AG04450 (cell line): ENCODE results near the gene ATP6V0D1. TPM values are rescaled to one million over a fixed set of nuclear protein-coding genes. Genes with fewer than 3 reads are reported as not detected.

Experiments
- CTCF ChIA-PET: fragments of 300-600, 350-600 bp; formaldehyde crosslinking; extraction: SDS; loops from one replicate; lab custom pipeline; 2022; ENCODE audit warnings: antibody characterized with exemption, inconsistent platforms; lab: Charles Lee
- POLR2A ChIA-PET: fragments of 350-600 bp; formaldehyde crosslinking; extraction: SDS; loops from one replicate; lab custom pipeline; 2021; ENCODE audit warnings: antibody characterized with exemption, inconsistent platforms; lab: Yijun Ruan, JAX
- DNase-seq: peaks from one replicate; pipeline ENCODE4 v3.0.0-alpha.2; 2011; ENCODE audit warnings: low read depth, low spot score
- H3K27ac ChIP-seq: one replicate; pipeline ENCODE4 v1.5.1; 2012; ENCODE audit warnings: low read depth, low read length, control low read depth
- H3K27me3 ChIP-seq: one replicate; pipeline ENCODE4 v1.6.0; 2012; ENCODE audit warnings: low read length; ENCODE audit not compliant: control insufficient read depth, insufficient read depth
- H3K4me3 ChIP-seq: 2 replicates; pipeline ENCODE4 v1.5.1; 2011; ENCODE audit warnings: mild to moderate bottlenecking, low read depth, low read length, control low read depth
- H3K9me3 ChIP-seq: 2 replicates; pipeline ENCODE4 v1.5.1; 2012; ENCODE audit warnings: low read length; ENCODE audit not compliant: control insufficient read depth, insufficient read depth
- polyA plus RNA-seq: library from polyadenylated mRNA; depleted of rRNA; stranded (reverse); fragments of >200 nt; gene quantifications from 2 replicates; pipeline ENCODE4 v1.2.3, GENCODE V29; 2011
- TF ChIP-seq, protein P1 (sequence below): IDR thresholded peaks from 2 replicates; pipeline ENCODE4 v1.5.1; 2011; ENCODE audit warnings: low read depth, low read length, control low read depth, inconsistent platforms

Gene ATP6V0D1
- polyA plus RNA-seq, 1 experiment = 101 TPM

DNA sequence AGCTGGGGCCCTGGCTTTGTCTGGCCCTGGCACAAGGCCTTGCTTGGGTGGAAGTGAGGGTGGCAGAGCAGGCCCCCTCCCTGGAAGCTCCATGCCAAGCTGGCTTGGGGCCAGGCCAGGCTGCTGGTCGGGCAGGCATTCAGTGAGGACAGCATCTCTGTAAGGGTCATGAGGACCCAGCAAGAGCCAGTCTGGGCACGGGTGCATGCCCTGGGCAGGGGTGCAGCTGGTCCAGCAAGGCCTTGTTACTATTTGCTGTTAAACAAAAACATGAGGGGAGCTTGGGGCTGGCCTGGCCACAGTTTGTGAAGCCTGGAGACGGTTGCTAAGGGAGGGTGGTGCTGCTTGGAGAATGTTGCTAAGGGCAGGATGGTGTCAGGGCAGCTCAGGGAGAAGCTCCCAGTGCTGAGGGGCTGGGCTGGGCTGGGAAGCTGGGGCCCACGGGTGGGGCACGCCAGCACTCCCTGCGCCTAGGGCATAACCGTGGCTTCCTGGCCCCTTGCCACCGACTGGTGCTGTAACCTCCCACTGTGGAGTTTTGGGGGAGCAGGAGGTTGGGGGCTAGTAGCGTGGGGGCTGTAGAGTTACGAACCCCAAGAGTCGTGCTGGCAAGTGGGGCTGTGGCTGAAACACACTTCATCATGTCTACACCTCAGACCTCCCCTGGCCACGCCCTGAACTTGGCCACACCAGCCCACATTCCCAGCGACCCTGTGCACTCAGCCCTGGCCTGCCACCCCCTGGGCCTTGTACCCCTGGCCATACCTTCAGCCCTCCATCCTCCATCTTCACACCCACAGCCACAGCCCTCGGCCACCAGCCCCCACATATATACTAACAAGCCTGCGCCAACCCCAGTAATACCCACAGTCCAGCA, 89.3 kb downstream of the ATP6V0D1 start:
- Histone ChIP-seq H3K27me3 (peaks cover 18% of the 10 kb centered on the region), H3K27ac (no peak overlapping the region), H3K4me3 (no peak overlapping the region), H3K9me3 (peaks cover 5% of the 10 kb centered on the region; the same call in 1 of the 2 replicates)
- TF ChIP-seq, protein P1, sequence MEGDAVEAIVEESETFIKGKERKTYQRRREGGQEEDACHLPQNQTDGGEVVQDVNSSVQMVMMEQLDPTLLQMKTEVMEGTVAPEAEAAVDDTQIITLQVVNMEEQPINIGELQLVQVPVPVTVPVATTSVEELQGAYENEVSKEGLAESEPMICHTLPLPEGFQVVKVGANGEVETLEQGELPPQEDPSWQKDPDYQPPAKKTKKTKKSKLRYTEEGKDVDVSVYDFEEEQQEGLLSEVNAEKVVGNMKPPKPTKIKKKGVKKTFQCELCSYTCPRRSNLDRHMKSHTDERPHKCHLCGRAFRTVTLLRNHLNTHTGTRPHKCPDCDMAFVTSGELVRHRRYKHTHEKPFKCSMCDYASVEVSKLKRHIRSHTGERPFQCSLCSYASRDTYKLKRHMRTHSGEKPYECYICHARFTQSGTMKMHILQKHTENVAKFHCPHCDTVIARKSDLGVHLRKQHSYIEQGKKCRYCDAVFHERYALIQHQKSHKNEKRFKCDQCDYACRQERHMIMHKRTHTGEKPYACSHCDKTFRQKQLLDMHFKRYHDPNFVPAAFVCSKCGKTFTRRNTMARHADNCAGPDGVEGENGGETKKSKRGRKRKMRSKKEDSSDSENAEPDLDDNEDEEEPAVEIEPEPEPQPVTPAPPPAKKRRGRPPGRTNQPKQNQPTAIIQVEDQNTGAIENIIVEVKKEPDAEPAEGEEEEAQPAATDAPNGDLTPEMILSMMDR = no peak
- ChIA-PET POLR2A (interaction anchor here (0.7 kb wide), 1 partner anchor 72 kb away, joined by 3 read pairs; no protein-coding TSS in a partner anchor), CTCF (interaction anchor here (0.6 kb wide), 3 partner anchors 46 to 159 kb away, joined by 3 to 5 read pairs (median 3); no protein-coding TSS in a partner anchor)
- no peak for DNase-seq

DNA sequence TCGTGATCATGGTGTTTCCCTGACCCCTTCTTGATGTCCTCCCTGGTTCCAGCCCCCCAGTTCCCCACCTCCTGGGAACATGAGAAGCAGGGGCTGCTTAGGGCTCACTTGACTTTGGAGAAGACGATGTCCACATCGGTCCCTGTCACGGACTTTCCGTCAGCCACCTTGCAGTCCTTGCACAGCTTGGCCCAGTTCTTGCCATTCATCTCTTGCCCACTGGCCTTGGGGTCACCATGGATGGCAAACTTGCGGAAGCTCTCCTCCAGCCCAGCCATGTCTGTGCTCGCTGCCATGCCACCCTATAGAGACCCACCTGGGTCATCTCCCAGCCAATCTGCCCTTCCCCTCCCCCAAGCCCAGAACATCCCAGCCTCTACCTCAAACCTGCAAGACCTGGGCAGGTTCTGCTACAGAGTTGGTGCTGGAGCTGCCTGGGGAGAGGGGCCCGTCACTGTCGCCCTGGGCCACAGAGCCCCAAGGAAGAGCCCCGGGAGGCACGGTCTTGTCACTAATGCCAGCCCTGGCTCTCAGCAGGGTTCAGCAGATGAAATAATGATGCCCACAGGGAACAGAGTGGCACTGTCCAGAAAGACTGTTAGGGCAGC, 90.0 kb downstream of the ATP6V0D1 start:
- TF ChIP-seq, protein P1 = no peak
- Histone ChIP-seq H3K9me3 (peaks cover 5% of the 10 kb centered on the region; the same call in 1 of the 2 replicates), H3K27me3 (peaks cover 20% of the 10 kb centered on the region), H3K27ac (no peak overlapping the region), H3K4me3 (no peak overlapping the region)
- ChIA-PET CTCF (interaction anchor here (0.6 kb wide), 3 partner anchors 46 to 158 kb away, joined by 3 to 5 read pairs (median 3); no protein-coding TSS in a partner anchor), POLR2A (interaction anchor here (0.7 kb wide), 1 partner anchor 71 kb away, joined by 3 read pairs; no protein-coding TSS in a partner anchor)
- DNase-seq = no peak

- ChIA-PET POLR2A (no interaction called here), CTCF (interaction anchor here (1.2 kb wide), 1 partner anchor 130 kb away, joined by 5 read pairs; no protein-coding TSS in a partner anchor)
- TF ChIP-seq, protein P1 = no peak
- Histone ChIP-seq H3K9me3 (peaks cover 5% of the 10 kb centered on the region; the same call in 1 of the 2 replicates), H3K27me3 (peaks cover 22% of the 10 kb centered on the region), H3K27ac (no peak overlapping the region), H3K4me3 (no peak overlapping the region)
- DNase-seq = no peak
Observed at GRCh38 chr16:67389911-67390815, 90.8 kb downstream of the ATP6V0D1 start.

- H3K9me3 ChIP-seq = no peaks in the 10 kb centered on the region; the same call in 1 of the 2 replicates
- DNase-seq = no peak
- H3K4me3 ChIP-seq = no peak overlapping the region
- POLR2A ChIA-PET = interaction anchor here (0.6 kb wide), 1 partner anchor 30 kb away, joined by 4 read pairs; no protein-coding TSS in a partner anchor
- peaks cover 22% of the 10 kb centered on the region for H3K27me3 ChIP-seq
- TF ChIP-seq, protein P1 = no peak
- H3K27ac ChIP-seq = no peak overlapping the region
- CTCF ChIA-PET = interaction anchor here (0.6 to 1.2 kb wide), 6 partner anchors 11 to 128 kb away, joined by 3 to 6 read pairs (median 4); no protein-coding TSS in a partner anchor
Observed at GRCh38 chr16:67388591-67388990, 92.4 kb downstream of the ATP6V0D1 start.
